Stimulated activated CD8-positive, alpha-beta memory T cell treated with anti-CD3 and anti-CD28 coated beads, Interleukin-2, amount 100 ng/mL, for 48 hours (primary cell): Measurements from ENCODE around the gene TRAF3IP1.
A peak's percentile ranks its signal among the peaks of the same experiment; 100 is the strongest.

Source experiments
- DNase-seq, 2 donors: peaks; one replicate each; pipeline ENCODE4 v3.0.0-alpha.2; 2020; ENCODE audit warnings: low read depth in 2 of 2

The TRAF3IP1 gene

GRCh38 chr2:238287737-238288649 is 32.3 kb upstream of the TRAF3IP1 start, which contains the start of gene PER2:
Gene PER2 (minus strand): TSS chr2:238288610. CDS start chr2:238277936, 10,674 bp downstream.
- DNase-seq = peak in 1 of 2 donors; percentile 28

DNA sequence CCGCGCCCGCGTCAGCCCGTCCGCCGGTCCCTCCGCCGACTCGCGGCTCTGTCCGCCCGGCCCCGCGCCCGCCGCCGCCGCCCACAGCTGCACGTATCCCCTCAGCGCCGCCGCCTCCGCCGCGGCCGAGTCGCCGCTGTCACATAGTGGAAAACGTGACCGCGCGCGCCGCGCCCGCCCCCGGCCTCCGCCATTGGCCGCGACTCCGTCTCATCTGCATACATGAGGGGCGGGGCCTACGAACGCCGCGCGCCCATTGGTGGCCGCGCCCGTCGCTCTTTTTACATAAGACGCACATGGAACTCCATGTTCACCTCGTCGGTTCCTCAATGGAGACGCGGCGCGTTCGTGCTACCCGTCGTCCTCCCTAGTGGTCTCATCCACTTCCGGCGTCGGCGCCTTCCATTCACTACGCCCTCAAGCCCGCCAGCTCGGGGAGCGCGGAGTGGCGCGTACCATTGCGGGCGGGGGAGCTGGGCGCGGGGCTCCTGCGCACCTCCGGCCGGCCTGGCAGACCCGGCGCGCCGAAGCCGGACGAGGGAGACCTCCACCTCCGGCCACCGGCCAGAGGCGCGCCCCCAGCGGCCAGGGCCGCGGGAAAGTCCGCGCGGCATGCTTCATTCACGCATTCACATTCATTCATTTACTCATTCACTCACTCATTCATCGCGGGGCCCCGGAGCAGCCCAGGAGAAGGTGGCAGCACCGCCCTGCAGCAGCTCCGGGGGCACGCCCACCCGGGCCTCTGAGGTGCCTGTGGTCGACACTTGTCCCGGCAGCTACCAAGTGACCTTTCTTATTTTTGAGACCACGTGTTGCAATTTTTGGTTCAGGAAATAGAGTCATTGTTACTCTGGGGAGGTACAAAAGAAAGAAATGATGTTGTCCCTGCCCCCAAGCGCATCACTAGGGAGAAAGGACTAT is 31.4 kb upstream of the TRAF3IP1 start:
- peak; percentile 96 to 97 for DNase-seq

- no peak for DNase-seq
Measured at GRCh38 chr2:238289574-238289973, 30.7 kb upstream of the TRAF3IP1 start.

- DNase-seq = peak in 1 of 2 donors; percentile 20
Measured at GRCh38 chr2:238290091-238290509, 30.2 kb upstream of the TRAF3IP1 start.

- DNase-seq = no peak
Measured at GRCh38 chr2:238290715-238291549, 29.4 kb upstream of the TRAF3IP1 start.

GRCh38 chr2:238291550-238292281 is 28.6 kb upstream of the TRAF3IP1 start:
- no peak for DNase-seq

- DNase-seq = no peak
Measured at GRCh38 chr2:238294046-238294392, 26.3 kb upstream of the TRAF3IP1 start.

GRCh38 chr2:238294393-238295143 is 25.8 kb upstream of the TRAF3IP1 start:
- no peak for DNase-seq

DNA sequence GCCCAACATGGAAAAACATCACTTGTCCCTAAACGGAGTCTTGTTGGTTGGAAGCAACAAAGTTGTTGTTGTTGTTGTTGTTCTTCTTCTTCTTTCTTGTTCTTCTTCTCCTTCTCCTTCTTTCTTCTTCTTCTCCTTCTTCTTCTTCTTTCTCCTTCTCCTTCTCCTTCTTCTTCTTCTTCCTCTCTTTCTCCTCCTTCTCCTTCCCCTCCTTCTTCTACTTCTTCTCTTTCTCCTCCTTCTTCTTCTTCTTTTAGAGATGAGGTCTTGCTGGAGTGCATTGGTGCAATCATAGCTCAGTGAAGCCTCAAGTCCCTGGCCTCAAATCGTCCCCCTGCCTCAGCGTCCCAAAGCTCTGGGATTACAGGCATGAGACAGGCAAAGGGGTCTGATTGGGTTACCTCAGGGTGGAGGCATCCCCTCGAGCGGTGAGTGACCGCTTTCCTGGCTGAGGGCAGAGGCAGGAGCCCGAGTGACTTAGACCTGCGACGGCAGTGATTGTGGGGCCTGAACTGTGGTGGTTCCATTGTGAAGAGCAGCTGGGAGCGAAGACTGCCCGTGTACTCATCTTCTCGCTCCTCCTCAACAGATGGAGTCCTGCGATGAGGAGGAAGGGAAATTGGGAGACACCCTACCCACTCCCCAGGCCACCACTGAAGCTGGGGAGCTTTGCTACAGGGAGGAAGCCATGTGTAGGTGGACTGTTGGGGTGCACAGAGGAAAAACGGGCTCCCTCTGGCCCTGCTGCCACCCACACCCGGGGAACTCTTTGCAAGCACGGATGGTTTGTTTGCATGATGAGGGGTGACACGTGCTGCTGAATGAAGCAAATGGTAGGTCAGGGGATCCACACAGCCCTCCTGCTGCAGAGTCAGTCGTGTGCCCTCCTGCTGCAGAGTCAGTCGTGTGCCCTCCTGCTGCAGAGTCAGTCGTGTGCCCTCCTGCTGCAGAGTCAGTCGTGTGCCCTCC is 24.9 kb upstream of the TRAF3IP1 start:
- DNase-seq = no peak

GRCh38 chr2:238296638-238297457 is 23.5 kb upstream of the TRAF3IP1 start:
- no peak for DNase-seq

GRCh38 chr2:238299803-238300202 is 20.5 kb upstream of the TRAF3IP1 start:
- DNase-seq = no peak

GRCh38 chr2:238302087-238302486 is 18.2 kb upstream of the TRAF3IP1 start:
- no peak for DNase-seq

DNA sequence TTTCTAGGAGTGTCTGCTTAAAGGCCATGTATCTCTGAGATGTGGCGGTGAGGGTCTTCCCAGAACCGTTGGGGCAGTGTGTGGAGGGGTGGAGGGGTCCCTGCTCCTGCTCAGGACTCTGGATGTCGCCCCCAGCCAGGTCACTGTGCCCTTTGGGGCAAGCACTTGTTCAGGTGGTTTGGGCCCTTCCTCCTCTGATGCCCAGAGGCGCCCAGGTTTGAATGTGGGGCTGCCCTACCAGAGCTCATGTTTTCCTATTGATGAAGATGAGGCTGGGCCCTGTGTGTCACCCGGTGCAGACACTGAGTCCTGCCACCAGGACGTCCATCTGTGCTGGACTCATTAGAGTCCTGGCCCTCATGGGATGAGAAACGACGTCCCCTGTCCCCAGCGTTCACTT is 17.6 kb upstream of the TRAF3IP1 start:
- no peak for DNase-seq

DNA sequence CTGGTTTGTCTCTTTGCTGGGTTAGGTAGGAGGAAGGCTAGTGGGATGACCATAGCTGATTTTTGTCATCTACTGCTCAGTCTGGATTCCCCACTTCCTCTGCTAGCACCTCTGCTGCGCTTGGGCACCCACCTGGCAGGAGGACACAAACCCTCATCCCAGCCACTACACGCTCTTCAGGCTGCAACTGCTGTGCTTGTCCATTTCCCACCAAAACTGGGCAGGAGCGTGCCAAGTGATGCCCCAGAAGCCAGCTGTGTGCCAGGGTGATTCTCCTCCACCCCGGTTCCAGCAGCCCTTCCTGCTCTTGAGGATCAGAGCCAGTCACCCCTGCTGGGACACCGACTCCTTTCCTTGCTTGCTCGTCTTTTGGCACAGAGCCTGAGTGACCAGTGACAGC is 16.2 kb upstream of the TRAF3IP1 start:
- DNase-seq = no peak

GRCh38 chr2:238305092-238305862 is 15.0 kb upstream of the TRAF3IP1 start:
- DNase-seq = no peak

GRCh38 chr2:238305965-238306671 is 14.2 kb upstream of the TRAF3IP1 start:
- DNase-seq = no peak

DNA sequence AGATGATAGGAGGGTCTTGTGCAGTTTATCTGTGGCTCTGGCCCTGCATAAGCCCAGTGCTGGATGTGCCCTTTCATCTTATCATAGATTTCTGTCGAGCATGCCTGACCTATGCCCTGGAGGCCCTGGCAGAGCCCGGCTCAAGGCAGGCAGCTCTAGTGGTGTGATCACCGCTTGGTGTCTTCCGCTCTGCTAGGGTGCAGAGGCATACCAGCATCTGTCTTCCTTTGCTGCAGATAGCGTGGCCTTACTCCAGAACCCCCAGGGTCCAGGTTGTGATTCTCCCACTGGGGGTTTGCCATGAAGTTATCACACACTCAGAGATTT is 13.7 kb upstream of the TRAF3IP1 start:
- DNase-seq = no peak
